Stimulated activated CD4-positive, alpha-beta T cell treated with anti-CD3 and anti-CD28 coated beads, Interleukin-15, amount 100 ng/mL, for 1 hour (primary cell): ENCODE results near the gene TIGD7.

Source experiments
- DNase-seq, 2 donors: peaks; one replicate each; pipeline ENCODE4 v3.0.0-alpha.2; 2020; ENCODE audit warnings: low read depth in 1 of 2, low spot score in 1 of 2

TIGD7 gene

GRCh38 chr16:3305109-3306068, at the start of gene TIGD7, which contains the start of gene ZNF75A:
Gene TIGD7 (minus strand): TSS chr16:3305430. CDS start chr16:3300614, 4,816 bp downstream.
Gene ZNF75A (plus strand): TSS chr16:3305497. CDS start chr16:3308429, 2,932 bp downstream.
- DNase-seq: peak; percentile 62 to 63

GRCh38 chr16:3349175-3349574, 43.9 kb upstream of the TIGD7 start:
- DNase-seq: no peak

- DNase-seq: no peak
These were observed 43.4 kb upstream of the TIGD7 start for GRCh38 chr16:3348547-3349167.

GRCh38 chr16:3347586-3347985, 42.4 kb upstream of the TIGD7 start:
- DNase-seq: no peak

- no peak for DNase-seq
These were observed 40.8 kb upstream of the TIGD7 start for GRCh38 chr16:3346041-3346440.

GRCh38 chr16:3328643-3329042, 23.4 kb upstream of the TIGD7 start:
- no peak for DNase-seq

- no peak for DNase-seq
These were observed 22.9 kb upstream of the TIGD7 start for GRCh38 chr16:3328104-3328503.

- DNase-seq: no peak
These were observed 22.3 kb upstream of the TIGD7 start for GRCh38 chr16:3327514-3327913.

- no peak for DNase-seq
These were observed 16.6 kb upstream of the TIGD7 start for GRCh38 chr16:3321816-3322215.

GRCh38 chr16:3317315-3317999, 12.2 kb upstream of the TIGD7 start:
- no peak for DNase-seq

- DNase-seq: no peak
These were observed 6.3 kb upstream of the TIGD7 start for GRCh38 chr16:3311496-3311895.

- DNase-seq: no peak
These were observed 848 bp upstream of the TIGD7 start for GRCh38 chr16:3306078-3306477.

GRCh38 chr16:3304370-3304769, 860 bp downstream of the TIGD7 start:
- DNase-seq: no peak

GRCh38 chr16:3295783-3296182, 9.4 kb downstream of the TIGD7 start:
- DNase-seq: no peak

- DNase-seq: no peak
These were observed 10.0 kb downstream of the TIGD7 start for GRCh38 chr16:3295209-3295608.

- no peak for DNase-seq
These were observed 12.6 kb downstream of the TIGD7 start for GRCh38 chr16:3292604-3293003.

- no peak for DNase-seq
These were observed 15.1 kb downstream of the TIGD7 start for GRCh38 chr16:3289998-3290673.

GRCh38 chr16:3285131-3285530, 20.1 kb downstream of the TIGD7 start:
- DNase-seq: no peak

- DNase-seq: no peak
These were observed 21.4 kb downstream of the TIGD7 start for GRCh38 chr16:3283543-3284447.
